CD4-positive, alpha-beta T cell (primary cell): Measurements from ENCODE around the gene VCAN. TPM values are rescaled to one million over a fixed set of nuclear protein-coding genes. Genes with fewer than 3 reads are reported as not detected.

Experiments
- ATAC-seq: fragments of 200-7000 bp; cut with Tn5 transposase; one replicate; pipeline ENCODE4 v1.10.0; 2022; ENCODE audit warnings: mild to moderate bottlenecking; ENCODE audit not compliant: poor library complexity
- CTCF ChIA-PET: fragments of 350-600 bp; sonication (Branson Sonifier 250); formaldehyde crosslinking; loops from one replicate; lab custom pipeline; 2021; ENCODE audit warnings: antibody characterized with exemption, inconsistent platforms; lab: Charles Lee
- POLR2A ChIA-PET: fragments of 350-600 bp; sonication (Branson Sonifier 250); formaldehyde crosslinking; loops from one replicate; lab custom pipeline; 2021; ENCODE audit warnings: antibody characterized with exemption, inconsistent platforms; lab: Charles Lee
- DNase-seq, 14 experiments: peaks; one replicate each; pipeline ENCODE4 v3.0.0-alpha.2; 2013 to 2020; ENCODE audit warnings: mixed read lengths in 2 of 14
- H3K27ac ChIP-seq, 2 donors: one replicate each; pipeline versions ENCODE4 v1.5.1 to v1.7.0; 2013; ENCODE audit warnings: low read length in 2 of 2, low read depth in 1 of 2, mild to moderate bottlenecking in 1 of 2
- H3K27me3 ChIP-seq, 2 experiments: 1 replicate in 1 of 2; 2 replicates in 1 of 2; pipeline versions ENCODE4 v1.6.1 to v1.7.0; 2013; ENCODE audit warnings: low read length in 2 of 2, control low read depth in 1 of 2, mild to moderate bottlenecking in 1 of 2, moderate library complexity in 1 of 2; ENCODE audit not compliant: insufficient read depth in 2 of 2, control insufficient read depth in 1 of 2
- H3K36me3 ChIP-seq: one replicate; pipeline ENCODE4 v1.6.1; 2013; ENCODE audit warnings: low read length, control low read depth; ENCODE audit not compliant: insufficient read depth
- H3K4me1 ChIP-seq: one replicate; pipeline ENCODE4 v1.6.1; 2013; ENCODE audit warnings: low read length, control low read depth; ENCODE audit not compliant: insufficient read depth
- H3K4me3 ChIP-seq: one replicate; pipeline ENCODE4 v1.5.1; 2013; ENCODE audit warnings: mild to moderate bottlenecking, low read length, moderate library complexity
- H3K9me3 ChIP-seq, 2 experiments: 1 replicate in 1 of 2; 2 replicates in 1 of 2; pipeline versions ENCODE4 v1.6.1 to v1.7.0; 2013; ENCODE audit warnings: low read length in 2 of 2, mild to moderate bottlenecking in 2 of 2, control low read depth in 1 of 2, moderate library complexity in 1 of 2; ENCODE audit not compliant: control insufficient read depth in 1 of 2, insufficient read depth in 1 of 2
- H3K27ac Mint-ChIP-seq: one replicate; pipeline ENCODE4 v1.8.0; 2020; ENCODE audit warnings: mixed read lengths
- H3K27me3 Mint-ChIP-seq: one replicate; pipeline ENCODE4 v1.8.0; 2021; ENCODE audit warnings: mixed read lengths
- H3K36me3 Mint-ChIP-seq: one replicate; pipeline ENCODE4 v1.8.0; 2021; ENCODE audit warnings: low read depth, mixed read lengths
- H3K4me1 Mint-ChIP-seq: one replicate; pipeline ENCODE4 v1.8.0; 2021; ENCODE audit warnings: low read depth, mixed read lengths
- H3K4me3 Mint-ChIP-seq: one replicate; pipeline ENCODE4 v1.8.0; 2020; ENCODE audit warnings: mild to moderate bottlenecking, mixed read lengths
- H3K9me3 Mint-ChIP-seq: one replicate; pipeline ENCODE4 v1.8.0; 2020; ENCODE audit warnings: mixed read lengths
- intact Hi-C, 2 experiments: fragments of 100-400 bp; cut with DNase I in 1 of 2; cut with micrococcal nuclease in 1 of 2; formaldehyde crosslinking; loops; one replicate each; pipeline versions ENCODE4 v1.15.1 to v1.9.0; 2023 to 2025; cut with DNase I, micrococcal nuclease
- total RNA-seq, 174 experiments: library from RNA in 2 of 174; stranded (reverse) in 2 of 174; gene quantifications; one replicate each; pipeline ENCODE4 v1.2.3 and lab custom pipeline; 2021 to 2026
- TF ChIP-seq, protein P1 (sequence below): fragments of 200-600 bp; IDR thresholded peaks from one replicate; pipeline ENCODE4 v1.8.0; 2022; ENCODE audit warnings: antibody characterized with exemption, mild to moderate bottlenecking

VCAN gene
- total RNA-seq, 2 experiments from 2014 or later, result 6.4 to 7.1 TPM

DNA sequence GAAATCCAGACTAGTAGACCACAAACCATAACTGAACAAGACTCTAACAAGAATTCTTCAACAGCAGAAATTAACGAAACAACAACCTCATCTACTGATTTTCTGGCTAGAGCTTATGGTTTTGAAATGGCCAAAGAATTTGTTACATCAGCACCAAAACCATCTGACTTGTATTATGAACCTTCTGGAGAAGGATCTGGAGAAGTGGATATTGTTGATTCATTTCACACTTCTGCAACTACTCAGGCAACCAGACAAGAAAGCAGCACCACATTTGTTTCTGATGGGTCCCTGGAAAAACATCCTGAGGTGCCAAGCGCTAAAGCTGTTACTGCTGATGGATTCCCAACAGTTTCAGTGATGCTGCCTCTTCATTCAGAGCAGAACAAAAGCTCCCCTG is 68.6 kb downstream of the VCAN start:
- no peaks in the 10 kb centered on the region for H3K9me3 ChIP-seq
- intact Hi-C loops, result no loop called here
- no peak overlapping the region for H3K4me3 ChIP-seq
- no peak overlapping the region for H3K27ac Mint-ChIP-seq
- H3K4me1 Mint-ChIP-seq, result peaks cover 8% of the 10 kb centered on the region
- TF ChIP-seq, protein P1, sequence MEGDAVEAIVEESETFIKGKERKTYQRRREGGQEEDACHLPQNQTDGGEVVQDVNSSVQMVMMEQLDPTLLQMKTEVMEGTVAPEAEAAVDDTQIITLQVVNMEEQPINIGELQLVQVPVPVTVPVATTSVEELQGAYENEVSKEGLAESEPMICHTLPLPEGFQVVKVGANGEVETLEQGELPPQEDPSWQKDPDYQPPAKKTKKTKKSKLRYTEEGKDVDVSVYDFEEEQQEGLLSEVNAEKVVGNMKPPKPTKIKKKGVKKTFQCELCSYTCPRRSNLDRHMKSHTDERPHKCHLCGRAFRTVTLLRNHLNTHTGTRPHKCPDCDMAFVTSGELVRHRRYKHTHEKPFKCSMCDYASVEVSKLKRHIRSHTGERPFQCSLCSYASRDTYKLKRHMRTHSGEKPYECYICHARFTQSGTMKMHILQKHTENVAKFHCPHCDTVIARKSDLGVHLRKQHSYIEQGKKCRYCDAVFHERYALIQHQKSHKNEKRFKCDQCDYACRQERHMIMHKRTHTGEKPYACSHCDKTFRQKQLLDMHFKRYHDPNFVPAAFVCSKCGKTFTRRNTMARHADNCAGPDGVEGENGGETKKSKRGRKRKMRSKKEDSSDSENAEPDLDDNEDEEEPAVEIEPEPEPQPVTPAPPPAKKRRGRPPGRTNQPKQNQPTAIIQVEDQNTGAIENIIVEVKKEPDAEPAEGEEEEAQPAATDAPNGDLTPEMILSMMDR, result no peak
- peaks cover 11% of the 10 kb centered on the region for H3K27me3 Mint-ChIP-seq
- peaks cover 0 to 2% of the 10 kb centered on the region in 2 experiments for H3K27me3 ChIP-seq
- POLR2A ChIA-PET, result no interaction called here
- ATAC-seq (no peak), DNase-seq (no peak)
- no peaks in the 10 kb centered on the region for H3K36me3 ChIP-seq
- H3K4me3 Mint-ChIP-seq, result no peak overlapping the region
- no peaks in the 10 kb centered on the region for H3K36me3 Mint-ChIP-seq
- CTCF ChIA-PET, result no interaction called here
- no peaks in the 10 kb centered on the region for H3K9me3 Mint-ChIP-seq
- no peaks in the 10 kb centered on the region for H3K4me1 ChIP-seq
- H3K27ac ChIP-seq, result no peak overlapping the region

DNA sequence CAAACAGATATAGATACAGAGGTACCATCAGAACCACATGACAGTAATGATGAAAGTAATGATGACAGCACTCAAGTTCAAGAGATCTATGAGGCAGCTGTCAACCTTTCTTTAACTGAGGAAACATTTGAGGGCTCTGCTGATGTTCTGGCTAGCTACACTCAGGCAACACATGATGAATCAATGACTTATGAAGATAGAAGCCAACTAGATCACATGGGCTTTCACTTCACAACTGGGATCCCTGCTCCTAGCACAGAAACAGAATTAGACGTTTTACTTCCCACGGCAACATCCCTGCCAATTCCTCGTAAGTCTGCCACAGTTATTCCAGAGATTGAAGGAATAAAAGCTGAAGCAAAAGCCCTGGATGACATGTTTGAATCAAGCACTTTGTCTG is 69.2 kb downstream of the VCAN start:
- ChIA-PET POLR2A (no interaction called here), CTCF (no interaction called here)
- Mint-ChIP-seq H3K4me1 (peaks cover 8% of the 10 kb centered on the region), H3K36me3 (no peaks in the 10 kb centered on the region), H3K9me3 (no peaks in the 10 kb centered on the region), H3K27me3 (peaks cover 8% of the 10 kb centered on the region), H3K27ac (no peak overlapping the region), H3K4me3 (no peak overlapping the region)
- Histone ChIP-seq H3K27ac (no peak overlapping the region), H3K9me3 (no peaks in the 10 kb centered on the region), H3K36me3 (no peaks in the 10 kb centered on the region), H3K27me3 (peaks cover 0 to 2% of the 10 kb centered on the region in 2 experiments), H3K4me3 (no peak overlapping the region), H3K4me1 (no peaks in the 10 kb centered on the region)
- ATAC-seq (no peak), DNase-seq (no peak)
- intact Hi-C loops, result no loop called here
- TF ChIP-seq, protein P1, result no peak

DNA sequence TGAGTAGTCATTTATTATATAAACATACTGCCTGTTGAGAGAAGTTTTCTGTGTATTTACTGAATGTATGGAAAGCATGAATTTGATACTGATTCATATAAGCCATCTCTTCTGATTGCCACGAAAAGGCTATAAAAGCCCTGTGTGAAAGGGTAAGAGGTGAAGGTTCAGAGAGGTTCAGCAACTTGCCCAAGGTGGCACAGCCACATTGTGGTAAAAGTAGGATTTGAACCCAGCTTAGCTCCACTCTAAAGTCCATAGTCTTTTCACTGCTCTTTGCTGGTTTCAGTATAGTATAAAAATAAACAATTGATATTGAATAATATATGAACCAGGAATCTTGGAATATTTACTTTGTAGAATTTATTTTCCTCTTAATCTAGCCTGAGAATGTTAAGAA is 71.3 kb downstream of the VCAN start:
- ChIA-PET CTCF (no interaction called here), POLR2A (no interaction called here)
- Mint-ChIP-seq H3K4me1 (peaks cover 8% of the 10 kb centered on the region), H3K9me3 (no peaks in the 10 kb centered on the region), H3K27ac (no peak overlapping the region), H3K27me3 (no peaks in the 10 kb centered on the region), H3K4me3 (no peak overlapping the region), H3K36me3 (no peaks in the 10 kb centered on the region)
- Histone ChIP-seq H3K4me3 (no peak overlapping the region), H3K4me1 (no peaks in the 10 kb centered on the region), H3K27ac (no peak overlapping the region), H3K36me3 (no peaks in the 10 kb centered on the region), H3K27me3 (no peaks in the 10 kb centered on the region), H3K9me3 (no peaks in the 10 kb centered on the region)
- intact Hi-C loops, result no loop called here
- TF ChIP-seq, protein P1, result no peak
- DNase-seq (no peak), ATAC-seq (no peak)
